Colonic mucosa (tissue), 4 donors: ENCODE results near the gene DIP2B. TPM values are rescaled to one million over a fixed set of nuclear protein-coding genes. Genes with fewer than 3 reads are reported as not detected.

Source experiments
- DNase-seq: peaks from one replicate; pipeline ENCODE4 v3.0.0-alpha.2; 2020
- H3K27ac ChIP-seq: fragments of 200-600 bp; one replicate; pipeline ENCODE4 v1.8.0; 2021
- H3K27me3 ChIP-seq: fragments of 200-600 bp; one replicate; pipeline ENCODE4 v1.8.0; 2021
- H3K36me3 ChIP-seq: fragments of 200-600 bp; one replicate; pipeline ENCODE4 v1.8.0; 2021
- H3K4me1 ChIP-seq: fragments of 200-600 bp; one replicate; pipeline ENCODE4 v1.8.0; 2021; ENCODE audit warnings: mild to moderate bottlenecking
- H3K4me3 ChIP-seq: fragments of 200-600 bp; one replicate; pipeline ENCODE4 v1.8.0; 2021
- H3K9ac ChIP-seq, 2 donors: one replicate each; pipeline ENCODE4 v1.7.0; 2013; ENCODE audit warnings: control low read depth in 2 of 2, low read depth in 2 of 2, low read length in 2 of 2
- H3K9me3 ChIP-seq: fragments of 200-600 bp; one replicate; pipeline ENCODE4 v1.8.0; 2021
- CTCF ChIP-seq: fragments of 200-600 bp; IDR thresholded peaks from one replicate; pipeline ENCODE4 v1.8.0; 2022; ENCODE audit warnings: antibody characterized with exemption, mild to moderate bottlenecking
- intact Hi-C: fragments of 100-400 bp; cut with DNase I; formaldehyde crosslinking; loops from one replicate; pipeline ENCODE4 v1.14.1; 2022
- total RNA-seq, 2 donors: library from RNA; stranded (reverse); fragmentation: NEBNext Ultra II Directional in 1 of 2; extraction: Animal tissue kit (Norgen Biotek cat#: 25700) in 1 of 2; gene quantifications; one replicate each; pipeline ENCODE4 v1.2.1, GENCODE V29; 2021
- donor health status: healthy.
- donor health status: DM: no; HTN: no; CAD: no.
- donor health status: DM: no; HTN: no; CAD: no.

The DIP2B gene
- total RNA-seq, 2 donors from 2014 or later: 34.3 to 36.8 TPM

GRCh38 chr12:50562520-50563433 lies 58.0 kb downstream of the DIP2B start:
- TF ChIP-seq CTCF: no peak
- Histone ChIP-seq H3K36me3 (no peaks in the 10 kb centered on the region), H3K9ac (no peak overlapping the region), H3K27me3 (no peaks in the 10 kb centered on the region), H3K4me3 (no peak overlapping the region), H3K9me3 (no peaks in the 10 kb centered on the region), H3K4me1 (no peaks in the 10 kb centered on the region), H3K27ac (no peak overlapping the region)
- intact Hi-C loops: no loop called here
- no peak for DNase-seq

GRCh38 chr12:50563434-50563787 lies 58.6 kb downstream of the DIP2B start:
- no peak overlapping the region for H3K4me3 ChIP-seq
- DNase-seq: no peak
- H3K27me3 ChIP-seq: no peaks in the 10 kb centered on the region
- H3K36me3 ChIP-seq: no peaks in the 10 kb centered on the region
- intact Hi-C loops: no loop called here
- H3K9ac ChIP-seq: no peak overlapping the region
- no peaks in the 10 kb centered on the region for H3K9me3 ChIP-seq
- no peak for TF ChIP-seq CTCF
- H3K27ac ChIP-seq: no peak overlapping the region
- no peaks in the 10 kb centered on the region for H3K4me1 ChIP-seq

- no peak overlapping the region for H3K27ac ChIP-seq
- no peak overlapping the region for H3K9ac ChIP-seq
- no peaks in the 10 kb centered on the region for H3K27me3 ChIP-seq
- DNase-seq: no peak
- no peaks in the 10 kb centered on the region for H3K9me3 ChIP-seq
- no peak for TF ChIP-seq CTCF
- no peak overlapping the region for H3K4me3 ChIP-seq
- intact Hi-C loops: no loop called here
- H3K36me3 ChIP-seq: no peaks in the 10 kb centered on the region
- no peaks in the 10 kb centered on the region for H3K4me1 ChIP-seq
Observed at GRCh38 chr12:50564237-50564947, 59.6 kb downstream of the DIP2B start.

GRCh38 chr12:50564948-50565297 lies 60.1 kb downstream of the DIP2B start:
- no peak for DNase-seq
- H3K9ac ChIP-seq: no peak overlapping the region
- no peaks in the 10 kb centered on the region for H3K27me3 ChIP-seq
- no peak for TF ChIP-seq CTCF
- H3K4me1 ChIP-seq: no peaks in the 10 kb centered on the region
- H3K4me3 ChIP-seq: no peak overlapping the region
- H3K36me3 ChIP-seq: no peaks in the 10 kb centered on the region
- no peaks in the 10 kb centered on the region for H3K9me3 ChIP-seq
- H3K27ac ChIP-seq: no peak overlapping the region
- intact Hi-C loops: no loop called here

GRCh38 chr12:50566066-50566465 lies 61.3 kb downstream of the DIP2B start:
- H3K9ac ChIP-seq: no peak overlapping the region
- no peak for DNase-seq
- TF ChIP-seq CTCF: no peak
- no peak overlapping the region for H3K4me3 ChIP-seq
- H3K36me3 ChIP-seq: no peaks in the 10 kb centered on the region
- no peaks in the 10 kb centered on the region for H3K27me3 ChIP-seq
- intact Hi-C loops: no loop called here
- no peaks in the 10 kb centered on the region for H3K4me1 ChIP-seq
- no peak overlapping the region for H3K27ac ChIP-seq
- H3K9me3 ChIP-seq: no peaks in the 10 kb centered on the region
